NOMO-1 treated with DMSO at 0.1 percent for 48 hours (cell line): Measurements from ENCODE around the gene DNAAF3.
"Not testable (repeated sequence)": the region's sequence is repeated elsewhere in the genome, so short reads cannot be mapped to it uniquely, and the experiment has no call there.

Source experiments
- DNase-seq: peaks from one replicate; lab custom pipeline; 2025; ENCODE audit not compliant: unreplicated experiment; lab: John Stamatoyannopoulos, UW

The DNAAF3 gene

GRCh38 chr19:55155784-55156183, 10.6 kb downstream of the DNAAF3 start:
- not testable (repeated sequence) for DNase-seq

GRCh38 chr19:55153652-55154264, 12.7 kb downstream of the DNAAF3 start:
- no peak for DNase-seq

GRCh38 chr19:55152017-55152416, 14.4 kb downstream of the DNAAF3 start:
- no peak for DNase-seq

DNA sequence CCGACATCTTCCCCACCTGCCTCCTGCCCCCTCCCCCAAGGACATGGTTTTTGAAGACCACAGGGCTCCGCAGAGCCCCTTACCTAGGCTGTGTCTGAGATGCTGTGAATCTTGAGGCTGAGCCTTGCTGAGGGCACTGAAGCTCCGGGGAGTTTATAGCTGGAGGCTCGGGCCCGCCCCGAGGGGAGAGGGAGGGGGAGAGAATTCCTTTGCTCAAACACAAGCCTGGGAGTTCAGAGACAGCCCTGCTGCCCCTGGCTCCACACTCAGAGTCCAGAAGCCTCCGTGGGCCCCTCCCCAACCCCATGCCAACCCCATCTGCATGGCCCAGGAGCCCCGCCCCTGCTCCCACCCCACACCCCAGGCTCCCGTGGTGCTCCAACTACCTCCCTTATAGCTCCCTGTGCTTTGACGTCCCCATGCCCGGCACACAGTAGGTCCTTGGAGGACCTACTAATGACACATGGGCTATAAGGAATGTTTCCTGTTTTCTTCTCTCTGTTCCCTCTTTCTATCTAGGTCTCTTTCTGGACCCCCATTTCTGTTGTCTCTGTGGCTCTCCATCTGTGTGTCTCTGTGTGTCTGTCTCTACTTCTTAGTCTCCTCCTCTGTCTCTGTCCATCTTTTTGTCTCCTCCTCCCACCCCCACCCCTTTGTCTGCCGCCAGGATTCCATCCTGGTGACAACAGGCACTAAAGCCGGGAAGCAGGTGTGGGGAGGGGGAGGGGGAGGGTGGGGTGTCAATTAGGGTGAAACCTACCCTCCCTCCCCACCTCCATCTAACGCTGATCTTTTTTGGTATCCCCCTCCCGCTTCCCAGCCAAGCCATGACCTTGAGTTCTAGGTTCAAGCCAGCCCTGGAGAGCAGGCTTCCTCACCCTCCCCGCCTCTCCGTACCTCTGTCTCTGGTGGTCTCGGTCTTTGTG, 17.1 kb downstream of the DNAAF3 start, which contains the start of gene TNNT1:
TNNT1 (minus strand) TSS at position 129 of the 926 bp plus-strand sequence. CDS start 2,049 bp downstream, outside the sequence.
- no peak for DNase-seq

DNA sequence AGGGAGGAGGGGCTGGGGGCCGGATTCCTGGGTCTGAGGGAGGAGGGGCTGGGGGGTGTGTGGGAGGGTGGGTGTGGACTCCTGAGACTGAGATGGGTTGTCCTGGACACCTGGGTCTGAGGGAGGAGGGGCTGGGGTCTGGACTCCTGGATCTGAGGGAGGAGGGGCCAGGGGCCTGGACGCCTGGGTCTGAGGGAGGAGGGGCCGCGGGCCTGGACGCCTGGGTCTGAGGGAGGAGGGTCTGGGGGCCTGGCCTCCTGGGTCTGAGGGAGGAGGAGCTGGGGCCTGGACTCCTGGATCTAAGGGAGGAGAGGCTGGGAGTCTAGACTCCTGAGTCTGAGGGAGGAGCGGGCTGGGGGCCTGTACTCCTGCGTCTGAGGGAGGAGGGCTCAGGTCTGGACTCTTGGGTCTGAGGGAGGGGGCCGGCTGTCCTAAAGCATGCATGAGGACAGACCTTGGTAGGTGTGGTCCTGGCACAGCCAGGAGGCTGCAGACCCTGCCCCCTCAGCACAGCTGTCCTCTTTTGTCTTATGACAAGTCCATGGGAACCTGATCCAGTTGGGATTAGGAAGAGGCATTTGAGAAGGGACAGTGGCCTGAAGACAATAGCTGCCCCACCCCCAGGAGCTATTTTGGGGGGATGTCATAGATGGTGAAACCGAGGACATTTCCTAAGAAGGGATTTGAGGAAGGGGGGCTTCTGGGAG, 18.7 kb downstream of the DNAAF3 start:
- DNase-seq, result no peak

- DNase-seq, result no peak
These were observed 19.6 kb downstream of the DNAAF3 start for GRCh38 chr19:55146705-55147273.

DNA sequence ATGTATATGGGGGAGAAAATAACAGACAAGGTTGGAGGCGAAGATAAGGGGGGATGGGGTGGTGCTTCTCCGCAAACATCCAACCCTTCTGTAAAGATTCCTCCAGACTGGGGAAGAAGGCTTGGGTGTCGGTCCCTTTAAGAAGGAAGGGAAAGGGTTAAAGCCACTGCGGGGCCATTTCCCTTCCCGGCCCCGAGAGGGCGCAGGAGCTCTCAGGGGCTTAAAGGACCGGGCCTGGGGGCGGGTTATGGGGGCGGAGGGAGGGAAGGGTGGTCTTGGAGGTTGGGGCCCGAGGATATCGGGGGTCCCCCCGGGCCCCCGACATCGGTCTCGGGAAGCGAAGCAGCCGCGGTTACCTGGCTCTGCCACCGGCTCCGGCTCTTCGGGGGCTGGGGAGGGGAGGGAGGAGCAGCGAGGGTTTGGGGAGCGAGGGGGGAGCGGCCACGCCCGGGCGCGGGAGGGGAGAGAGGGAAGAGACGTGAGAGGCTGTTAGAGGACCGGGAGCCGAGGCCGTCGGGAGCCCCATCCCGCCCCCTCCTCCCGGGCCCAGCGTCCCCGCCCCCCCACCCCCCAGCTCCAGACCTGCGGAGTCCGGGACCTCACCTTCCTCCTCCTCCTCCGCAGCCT, 20.2 kb downstream of the DNAAF3 start:
- DNase-seq, result peak; percentile 54

- peak; percentile 44 for DNase-seq
These were observed 21.2 kb downstream of the DNAAF3 start for GRCh38 chr19:55145232-55145631.

DNA sequence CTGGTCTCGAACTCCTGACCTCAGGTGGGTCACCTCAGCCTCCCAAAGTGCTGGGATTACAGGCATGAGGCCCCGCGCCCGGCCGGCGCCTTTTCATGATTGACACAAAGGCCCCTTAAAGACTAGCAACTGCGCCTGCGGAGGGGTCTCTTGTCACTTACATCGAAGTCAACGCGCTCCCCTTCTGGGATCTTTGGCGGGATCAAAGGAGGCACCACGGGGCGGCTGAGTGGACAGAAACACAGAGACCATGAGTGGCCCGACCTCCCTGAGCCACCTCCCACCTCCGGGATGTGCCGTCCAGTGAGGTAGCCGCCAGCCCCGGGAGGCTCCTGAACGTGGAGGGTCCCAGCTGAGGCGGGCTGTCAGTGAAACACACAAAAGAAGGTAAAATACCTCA, 24.7 kb downstream of the DNAAF3 start:
- no peak for DNase-seq

GRCh38 chr19:55137915-55138314, 28.5 kb downstream of the DNAAF3 start:
- no peak for DNase-seq

DNA sequence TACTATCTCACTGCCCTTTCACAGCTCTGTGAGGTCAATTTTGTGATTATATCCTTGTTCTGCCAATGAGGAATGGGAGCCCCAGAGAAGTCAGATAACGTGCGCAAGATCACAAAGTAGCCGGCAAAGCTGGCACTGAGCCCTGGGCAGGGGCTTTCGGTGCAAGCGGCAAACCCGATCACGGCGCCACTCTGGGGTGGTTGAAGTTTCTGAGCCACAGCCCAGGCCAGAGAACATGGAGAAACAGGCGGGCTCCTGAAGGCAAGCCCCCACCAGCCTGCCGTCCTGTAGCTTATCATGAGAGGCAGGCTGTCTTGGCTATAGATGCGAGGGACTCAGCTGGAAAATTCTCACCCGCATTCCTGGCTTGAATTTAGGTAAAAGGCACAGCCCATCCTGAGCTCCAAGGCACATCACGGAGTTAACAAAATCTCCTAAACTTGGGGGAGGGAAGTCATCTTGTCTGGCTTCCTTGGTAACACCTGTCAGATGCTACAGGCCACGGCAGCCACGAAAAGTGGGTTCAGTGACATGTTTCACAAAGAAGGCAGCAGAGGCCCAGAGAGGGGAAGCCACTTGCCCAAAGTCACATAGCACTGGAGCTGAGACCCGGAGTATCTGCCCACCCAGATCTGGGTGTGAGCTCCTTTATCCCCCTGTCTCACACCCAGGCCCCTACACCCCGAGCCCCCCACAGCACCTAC, 29.9 kb downstream of the DNAAF3 start:
- no peak for DNase-seq

GRCh38 chr19:55134736-55135135, 31.7 kb downstream of the DNAAF3 start:
- DNase-seq, result no peak

GRCh38 chr19:55133639-55134444, 32.6 kb downstream of the DNAAF3 start:
- peak; percentile 56 for DNase-seq

DNA sequence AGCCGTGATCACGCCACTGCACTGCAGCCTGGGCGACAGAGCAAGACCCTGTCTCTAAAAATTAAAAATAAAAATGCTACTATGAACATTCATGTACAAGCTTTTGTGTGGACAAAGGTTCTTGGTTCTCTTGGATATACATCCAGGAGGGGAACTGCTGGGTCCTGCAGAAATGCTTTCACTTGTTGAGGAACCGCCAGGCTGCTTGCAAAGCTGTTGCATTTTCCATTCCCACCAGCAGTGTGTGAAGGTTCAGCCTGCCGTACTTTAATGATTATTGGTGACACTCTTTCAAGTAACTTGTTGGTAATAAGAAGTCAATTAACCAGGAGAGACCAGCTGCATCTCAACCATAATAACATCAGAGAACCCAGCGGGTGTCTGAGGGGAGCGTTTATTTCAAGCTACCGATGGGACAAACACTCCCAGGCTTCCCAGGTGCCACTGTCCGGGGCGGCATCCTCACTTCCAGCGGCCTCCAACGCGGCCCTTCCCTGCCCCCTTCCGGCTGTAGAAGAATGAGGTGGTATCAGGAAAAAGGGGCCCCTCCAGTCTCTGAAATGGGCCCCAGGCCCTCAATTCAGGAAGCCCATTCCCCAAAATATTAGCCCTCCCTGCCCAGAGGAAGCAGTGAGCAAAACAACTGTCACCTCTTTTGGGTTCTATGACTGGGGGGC, 33.8 kb downstream of the DNAAF3 start:
- DNase-seq, result no peak

GRCh38 chr19:55131421-55131820, 35.0 kb downstream of the DNAAF3 start:
- DNase-seq, result no peak

GRCh38 chr19:55119053-55119452, 47.4 kb downstream of the DNAAF3 start:
- no peak for DNase-seq

DNA sequence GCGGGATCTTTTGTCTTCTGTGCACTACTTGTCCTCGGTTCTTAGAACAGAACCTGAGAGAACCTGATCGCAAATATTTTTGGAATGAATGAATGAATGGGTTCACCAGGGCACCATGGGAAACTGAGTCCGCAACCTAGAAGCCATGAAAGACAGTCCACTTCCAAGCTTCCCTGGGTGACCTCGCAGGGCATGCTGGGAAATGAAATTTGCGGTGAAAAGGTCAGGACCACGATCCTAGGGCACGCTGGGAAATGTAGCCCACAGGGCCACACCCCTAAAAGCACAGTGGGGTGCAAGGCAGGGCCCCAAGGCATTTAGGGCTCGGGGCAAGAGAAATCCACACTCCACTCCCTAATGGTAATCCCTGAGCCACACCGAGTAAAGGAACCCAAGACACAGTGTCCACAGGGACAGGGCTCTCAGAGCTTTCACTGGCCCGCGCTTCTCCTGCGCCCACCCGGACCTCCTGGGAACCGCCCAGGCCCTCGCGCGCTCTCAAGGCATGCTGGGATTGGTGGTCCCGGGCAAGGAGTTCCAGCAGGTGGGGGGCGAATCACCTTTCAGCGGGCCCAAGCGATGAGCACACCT, 47.9 kb downstream of the DNAAF3 start:
- no peak for DNase-seq

GRCh38 chr19:55117663-55118391, 48.6 kb downstream of the DNAAF3 start:
- peak; percentile 99 for DNase-seq
